Skeletal muscle tissue (tissue), 4 donors: ENCODE data around the gene VAMP8. TPM values are rescaled to one million over a fixed set of nuclear protein-coding genes. Genes with fewer than 3 reads are reported as not detected.
A peak's percentile ranks its signal among the peaks of the same experiment; 100 is the strongest.
"Not testable (repeated sequence)": the region's sequence is repeated elsewhere in the genome, so short reads cannot be mapped to it uniquely, and the experiment has no call there.

Experiments
- H3K27ac ChIP-seq: one replicate; pipeline ENCODE4 v1.7.0; 2013; ENCODE audit warnings: mild to moderate bottlenecking, low read depth, low read length, inconsistent platforms
- H3K27me3 ChIP-seq, 3 donors: one replicate each; pipeline ENCODE4 v1.7.0; 2013; ENCODE audit warnings: low read length in 3 of 3; ENCODE audit not compliant: control insufficient read depth in 3 of 3, insufficient read depth in 3 of 3
- H3K36me3 ChIP-seq, 3 donors: one replicate each; pipeline ENCODE4 v1.7.0; 2013; ENCODE audit warnings: low read length in 3 of 3; ENCODE audit not compliant: control insufficient read depth in 3 of 3, insufficient read depth in 3 of 3
- H3K4me1 ChIP-seq, 3 donors: one replicate each; pipeline ENCODE4 v1.7.0; 2013; ENCODE audit warnings: low read length in 3 of 3, mild to moderate bottlenecking in 3 of 3; ENCODE audit not compliant: control insufficient read depth in 3 of 3, insufficient read depth in 3 of 3
- H3K4me3 ChIP-seq, 3 donors: one replicate each; pipeline ENCODE4 v1.7.0; 2013; ENCODE audit warnings: low read length in 3 of 3
- H3K9ac ChIP-seq, 3 donors: one replicate each; pipeline ENCODE4 v1.7.0; 2013; ENCODE audit warnings: low read length in 3 of 3, mild to moderate bottlenecking in 3 of 3, moderate library complexity in 2 of 3, low read depth in 1 of 3
- H3K9me3 ChIP-seq, 3 donors: one replicate each; pipeline ENCODE4 v1.7.0; 2013; ENCODE audit warnings: low read length in 3 of 3; ENCODE audit not compliant: control insufficient read depth in 3 of 3
- total RNA-seq: library from RNA; depleted of rRNA; stranded (reverse); fragments of >200 nt; gene quantifications from one replicate; pipeline ENCODE4 v1.2.3, GENCODE V29; 2014
- donor health status: Osteomylitis.

VAMP8 gene
- total RNA-seq, 1 donor from 2014 or later, result 4.7 TPM

DNA sequence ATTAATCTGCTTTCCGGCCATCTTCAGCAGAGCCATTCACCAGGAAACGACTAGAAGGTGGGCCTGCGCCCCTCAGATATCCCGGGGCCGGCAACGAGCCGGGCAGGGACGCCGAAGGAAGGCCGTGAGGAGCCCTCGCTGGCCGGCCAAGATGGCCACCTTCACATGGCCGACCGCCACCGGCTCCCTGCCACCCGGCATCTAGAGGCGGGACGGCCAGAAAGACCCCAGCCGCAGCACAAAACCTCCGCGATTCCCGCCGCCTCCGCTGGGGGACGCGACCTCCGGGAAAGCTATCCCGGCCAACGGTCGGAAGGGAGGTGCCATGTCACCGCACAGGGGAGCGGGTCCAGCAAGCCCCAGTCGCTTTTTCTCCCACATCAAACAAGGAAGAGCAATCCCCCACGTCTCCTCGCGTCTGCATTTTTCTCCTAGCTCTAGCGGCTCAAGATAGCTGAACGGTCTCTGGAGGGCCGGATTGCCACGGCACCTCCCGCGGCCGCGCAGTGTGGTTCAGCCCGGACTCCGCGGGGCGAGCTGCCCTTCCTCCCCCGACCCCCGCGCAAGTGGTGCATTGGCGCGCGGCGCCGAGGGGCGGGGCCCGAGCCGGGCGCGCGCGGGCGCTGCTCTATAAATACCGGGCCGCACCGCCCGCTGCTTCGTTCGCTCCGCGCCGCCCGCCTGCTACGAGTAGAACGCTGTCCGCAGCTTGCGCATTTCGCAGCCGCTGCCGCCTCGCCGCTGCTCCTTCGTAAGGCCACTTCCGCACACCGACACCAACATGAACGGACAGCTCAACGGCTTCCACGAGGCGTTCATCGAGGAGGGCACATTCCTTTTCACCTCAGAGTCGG lies 38.7 kb upstream of the VAMP8 start, which contains the start of gene MAT2A:
Gene MAT2A, plus strand, starts transcription at position 662 of the 854 bp plus-strand sequence. Its CDS starts 120 bp downstream, at position 782.
- Histone ChIP-seq H3K9ac (peak within 1 kb of the TSS; percentile 99 to 100 (median 100)), H3K36me3 (peaks cover 26 to 32% (median 31%) of the 10 kb centered on the region in 3 donors), H3K4me1 (peaks cover 38 to 46% (median 41%) of the 10 kb centered on the region in 3 donors), H3K27me3 (no peaks in the 10 kb centered on the region), H3K4me3 (peak within 1 kb of the TSS; percentile 90 to 96 (median 92)), H3K9me3 (no peaks in the 10 kb centered on the region), H3K27ac (peak within 1 kb of the TSS; percentile 99)

- peak overlapping the region; percentile 99 for H3K27ac ChIP-seq
- peak overlapping the region; percentile 99 to 100 (median 100) for H3K9ac ChIP-seq
- no peaks in the 10 kb centered on the region for H3K27me3 ChIP-seq
- peaks cover 26 to 35% (median 31%) of the 10 kb centered on the region in 3 donors for H3K36me3 ChIP-seq
- H3K9me3 ChIP-seq, result no peaks in the 10 kb centered on the region
- H3K4me1 ChIP-seq, result peaks cover 43 to 52% (median 49%) of the 10 kb centered on the region in 3 donors
- peak overlapping the region; percentile 90 to 96 (median 90) for H3K4me3 ChIP-seq
These were observed 37.8 kb upstream of the VAMP8 start for GRCh38 chr2:85539361-85540132.

DNA sequence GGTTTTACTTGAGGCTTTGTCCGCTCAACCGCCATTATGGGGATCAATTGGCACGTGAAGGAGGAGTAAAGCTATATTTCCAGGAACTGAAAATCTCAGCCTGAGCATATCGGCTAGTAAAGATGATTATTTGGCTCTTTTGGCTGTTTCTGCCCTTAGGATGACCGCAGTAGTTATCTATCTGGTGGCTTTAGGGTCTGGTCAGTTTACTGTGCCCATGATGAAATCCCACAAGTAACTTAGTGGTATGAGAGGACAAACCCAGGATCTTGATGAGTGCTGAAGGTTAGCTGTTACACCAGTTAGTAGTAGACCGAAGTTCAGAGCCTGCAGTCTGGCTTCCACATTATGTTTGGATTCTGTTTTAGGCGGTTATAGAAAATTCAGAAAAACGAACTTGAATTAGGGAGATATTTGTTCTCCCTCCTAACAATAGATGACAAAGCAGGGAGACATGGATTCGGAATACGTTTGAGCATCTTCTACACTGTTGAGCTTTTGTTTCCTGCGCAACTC lies 37.2 kb upstream of the VAMP8 start:
- no peaks in the 10 kb centered on the region for H3K27me3 ChIP-seq
- H3K27ac ChIP-seq, result peak overlapping the region; percentile 99
- peak overlapping the region; percentile 99 to 100 (median 100) for H3K9ac ChIP-seq
- H3K4me3 ChIP-seq, result peak overlapping the region; percentile 90 to 96 (median 90)
- H3K9me3 ChIP-seq, result no peaks in the 10 kb centered on the region
- H3K4me1 ChIP-seq, result peaks cover 47 to 55% (median 54%) of the 10 kb centered on the region in 3 donors
- peaks cover 27 to 35% (median 32%) of the 10 kb centered on the region in 3 donors for H3K36me3 ChIP-seq

- Histone ChIP-seq H3K9ac (peak overlapping the region in 2 of 3 donors; percentile 100), H3K9me3 (no peaks in the 10 kb centered on the region), H3K4me1 (peaks cover 54 to 63% (median 57%) of the 10 kb centered on the region in 3 donors), H3K4me3 (peak overlapping the region; percentile 90 to 96 (median 90)), H3K36me3 (peaks cover 34 to 43% (median 34%) of the 10 kb centered on the region in 3 donors), H3K27ac (peak overlapping the region; percentile 99), H3K27me3 (no peaks in the 10 kb centered on the region)
These were observed 36.1 kb upstream of the VAMP8 start for GRCh38 chr2:85541262-85541661.

GRCh38 chr2:85541753-85542457 lies 35.5 kb upstream of the VAMP8 start:
- peaks cover 54 to 62% (median 55%) of the 10 kb centered on the region in 3 donors for H3K4me1 ChIP-seq
- peak overlapping the region; percentile 99 for H3K27ac ChIP-seq
- no peaks in the 10 kb centered on the region for H3K9me3 ChIP-seq
- peak overlapping the region in 2 of 3 donors; percentile 100 for H3K9ac ChIP-seq
- H3K27me3 ChIP-seq, result no peaks in the 10 kb centered on the region
- H3K36me3 ChIP-seq, result peaks cover 34 to 43% (median 34%) of the 10 kb centered on the region in 3 donors
- peak overlapping the region; percentile 90 to 96 (median 90) for H3K4me3 ChIP-seq

GRCh38 chr2:85542777-85543176 lies 34.6 kb upstream of the VAMP8 start:
- Histone ChIP-seq H3K9me3 (no peaks in the 10 kb centered on the region), H3K27me3 (no peaks in the 10 kb centered on the region), H3K9ac (peak overlapping the region in 1 of 3 donors; percentile 0), H3K36me3 (peaks cover 34 to 43% (median 34%) of the 10 kb centered on the region in 3 donors), H3K27ac (peak overlapping the region; percentile 19), H3K4me3 (peak overlapping the region in 2 of 3 donors; percentile 6 to 96), H3K4me1 (peaks cover 47 to 55% (median 48%) of the 10 kb centered on the region in 3 donors)

- H3K27me3 ChIP-seq, H3K4me3 ChIP-seq, H3K9me3 ChIP-seq: not testable (repeated sequence)
- Histone ChIP-seq H3K9ac (peak overlapping the region in 1 of 3 donors; percentile 24), H3K4me1 (peaks cover 46 to 55% (median 46%) of the 10 kb centered on the region in 3 donors), H3K36me3 (peaks cover 34 to 43% (median 34%) of the 10 kb centered on the region in 3 donors), H3K27ac (peak overlapping the region; percentile 79)
These were observed 33.1 kb upstream of the VAMP8 start for GRCh38 chr2:85544254-85544691.

DNA sequence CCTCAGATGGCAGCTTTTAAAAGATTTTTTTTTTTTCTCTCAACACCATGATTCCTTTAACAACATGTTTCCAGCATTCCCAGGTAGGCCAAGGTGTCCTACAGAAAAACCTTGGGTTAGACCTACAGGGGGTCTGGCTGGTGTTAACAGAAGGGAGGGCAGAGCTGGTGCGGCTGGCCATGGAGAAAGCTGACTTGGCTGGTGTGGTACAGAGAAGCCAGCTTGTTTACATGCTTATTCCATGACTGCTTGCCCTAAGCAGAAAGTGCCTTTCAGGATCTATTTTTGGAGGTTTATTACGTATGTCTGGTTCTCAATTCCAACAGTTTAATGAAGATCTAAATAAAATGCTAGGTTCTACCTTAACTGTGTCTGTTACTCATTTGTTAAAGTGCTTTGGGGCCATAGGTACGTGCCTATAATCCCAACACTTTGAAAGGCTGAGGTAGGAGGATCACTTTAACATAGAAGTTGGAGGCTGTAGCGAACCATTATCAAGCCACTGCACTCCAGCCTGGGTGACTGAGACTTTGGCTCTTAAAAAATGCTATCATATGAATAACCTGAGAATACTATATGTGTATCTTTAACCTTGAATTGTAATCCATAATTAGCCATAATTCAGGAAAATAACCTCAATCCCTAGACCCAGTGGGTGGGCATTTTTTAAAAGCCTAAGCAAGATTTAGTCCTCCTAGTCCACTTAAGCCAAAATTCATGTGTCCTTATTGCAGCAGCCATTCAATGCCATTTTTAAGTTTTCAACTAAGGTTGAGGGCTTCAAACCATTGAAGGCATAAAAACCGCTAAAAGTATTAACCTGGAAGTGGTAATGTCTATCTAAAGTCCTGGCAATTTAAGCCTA lies 32.2 kb upstream of the VAMP8 start:
- H3K27me3 ChIP-seq, H3K4me3 ChIP-seq, H3K9me3 ChIP-seq: not testable (repeated sequence)
- H3K4me1 ChIP-seq, result peaks cover 49 to 55% (median 50%) of the 10 kb centered on the region in 3 donors
- H3K36me3 ChIP-seq, result peaks cover 38 to 47% (median 41%) of the 10 kb centered on the region in 3 donors
- peak overlapping the region; percentile 79 for H3K27ac ChIP-seq
- H3K9ac ChIP-seq, result peak overlapping the region in 1 of 3 donors; percentile 34
